Prostate gland (tissue), 2 donors: ENCODE data around the gene ULK2. TPM values are rescaled to one million over a fixed set of nuclear protein-coding genes. Genes with fewer than 3 reads are reported as not detected.

Experiments
- DNase-seq: peaks from one replicate; pipeline ENCODE4 v3.0.0-alpha.2; 2019; ENCODE audit warnings: low spot score
- H3K27ac ChIP-seq, 2 donors: fragments of 200-600 bp; sonication (generic); 2 replicates each; pipeline ENCODE4 v1.5.1; 2017 to 2019
- H3K27me3 ChIP-seq: fragments of 200-600 bp; sonication (generic); replicated peaks from 2 replicates; pipeline ENCODE4 v1.5.1; 2019; ENCODE audit not compliant: insufficient read depth
- H3K36me3 ChIP-seq, 2 donors: fragments of 200-600 bp; sonication (generic); 1 replicate in 1 of 2; 2 replicates in 1 of 2; pipeline versions ENCODE4 v1.5.1 to v1.8.1; 2017 to 2019
- H3K4me1 ChIP-seq: fragments of 200-600 bp; sonication (generic); replicated peaks from 2 replicates; pipeline ENCODE4 v1.5.1; 2019
- H3K4me3 ChIP-seq, 2 donors: fragments of 200-600 bp; sonication (generic); 2 replicates each; pipeline ENCODE4 v1.5.1; 2017 to 2019
- H3K9me3 ChIP-seq: fragments of 200-600 bp; sonication (generic); 2 replicates; pipeline ENCODE4 v1.5.1; 2017
- CTCF ChIP-seq, 4 experiments: fragments of 200-600 bp in 2 of 4; fragments of 450-650 bp in 2 of 4; sonication (generic) in 2 of 4; IDR thresholded peaks; 1 replicate in 3 of 4; 2 replicates in 1 of 4; pipeline ENCODE4 v1.5.1; 2016 to 2019; ENCODE audit warnings: antibody characterized with exemption in 4 of 4, mild to moderate bottlenecking in 2 of 4, moderate library complexity in 2 of 4
- POLR2A ChIP-seq: fragments of 450-650 bp; IDR thresholded peaks from one replicate; pipeline ENCODE4 v1.6.1; 2016; ENCODE audit warnings: antibody characterized with exemption, mild to moderate bottlenecking
- POLR2AphosphoS5 ChIP-seq: sonication (generic); formaldehyde crosslinking; IDR thresholded peaks from one replicate; pipeline ENCODE4 v1.6.1; 2017; ENCODE audit warnings: antibody characterized with exemption
- WGBS: methylation state at CpG from one replicate; pipeline ENCODE4 v1.1.5; 2018; 5-methylcytosine and 5-hydroxymethylcytosine counted together
- intact Hi-C: fragments of 100-400 bp; cut with DNase I; formaldehyde crosslinking; loops from one replicate; pipeline ENCODE4 v1.14.2; 2022
- total RNA-seq, 2 donors: library from RNA; depleted of rRNA; stranded (reverse); fragments of >200 nt; gene quantifications; one replicate each; pipeline ENCODE4 v1.1.0, GENCODE V29; 2016

The ULK2 gene
- total RNA-seq, 2 donors from 2014 or later = 15.9 to 44.4 TPM

- no peak for DNase-seq
- peak overlapping the region in 1 of 2 donors; percentile 40 for H3K27ac ChIP-seq
- peaks cover 10% of the 10 kb centered on the region for H3K4me1 ChIP-seq
- WGBS = 6% methylated on average over 24 of the region's 26 CpGs
- H3K36me3 ChIP-seq = no peaks in the 10 kb centered on the region
- no peaks in the 10 kb centered on the region for H3K27me3 ChIP-seq
- H3K4me3 ChIP-seq = peak overlapping the region; percentile 39 to 53
- H3K9me3 ChIP-seq = no peaks in the 10 kb centered on the region
- intact Hi-C loops = no loop called here
- no peak for TF ChIP-seq POLR2AphosphoS5
- no peak for TF ChIP-seq POLR2A
- no peak for TF ChIP-seq CTCF (IDR thresholded peaks at IDR 0.05)
These were observed 123.2 kb downstream of the ULK2 start for GRCh38 chr17:19744492-19744891.

GRCh38 chr17:19743101-19744100 lies 124.3 kb downstream of the ULK2 start:
- H3K9me3 ChIP-seq = no peaks in the 10 kb centered on the region
- intact Hi-C loops = no loop called here
- no peak overlapping the region for H3K4me3 ChIP-seq
- no peaks in the 10 kb centered on the region for H3K27me3 ChIP-seq
- TF ChIP-seq POLR2AphosphoS5 = no peak
- no peak for TF ChIP-seq POLR2A
- no peak for TF ChIP-seq CTCF (IDR thresholded peaks at IDR 0.05)
- no peak for DNase-seq
- 98% methylated on average over 34 of the region's 34 CpGs for WGBS
- H3K36me3 ChIP-seq = no peaks in the 10 kb centered on the region
- H3K4me1 ChIP-seq = peaks cover 10% of the 10 kb centered on the region
- no peak overlapping the region for H3K27ac ChIP-seq

- intact Hi-C loops = no loop called here
These were observed 125.2 kb downstream of the ULK2 start for GRCh38 chr17:19742495-19742894.

GRCh38 chr17:19741832-19742457 lies 125.8 kb downstream of the ULK2 start:
- Histone ChIP-seq H3K27ac (no peak overlapping the region), H3K36me3 (no peaks in the 10 kb centered on the region), H3K4me1 (peaks cover 10% of the 10 kb centered on the region), H3K27me3 (no peaks in the 10 kb centered on the region), H3K4me3 (no peak overlapping the region), H3K9me3 (no peaks in the 10 kb centered on the region)
- no peak for DNase-seq
- no peak for TF ChIP-seq POLR2A
- TF ChIP-seq POLR2AphosphoS5 = no peak
- TF ChIP-seq CTCF (IDR thresholded peaks at IDR 0.05) = no peak
- 94% methylated on average over 14 of the region's 14 CpGs for WGBS
- intact Hi-C loops = no loop called here

More at GRCh38 chr17:19742495-19742894, 125.2 kb downstream of the ULK2 start:
- 89% methylated on average over 8 of the region's 10 CpGs for WGBS
- Histone ChIP-seq H3K27ac (no peak overlapping the region), H3K9me3 (no peaks in the 10 kb centered on the region), H3K27me3 (no peaks in the 10 kb centered on the region), H3K4me3 (no peak overlapping the region), H3K4me1 (peaks cover 10% of the 10 kb centered on the region), H3K36me3 (no peaks in the 10 kb centered on the region)
- no peak for TF ChIP-seq POLR2A
- DNase-seq = no peak

GRCh38 chr17:19740933-19741332 lies 126.8 kb downstream of the ULK2 start:
- 85% methylated on average over 7 of the region's 7 CpGs for WGBS

More at GRCh38 chr17:19740933-19741332, 126.8 kb downstream of the ULK2 start:
- no peak overlapping the region for H3K27ac ChIP-seq
- no peak for DNase-seq
- H3K4me3 ChIP-seq = no peak overlapping the region
- H3K36me3 ChIP-seq = no peaks in the 10 kb centered on the region
- intact Hi-C loops = no loop called here
- H3K9me3 ChIP-seq = no peaks in the 10 kb centered on the region
- TF ChIP-seq CTCF (IDR thresholded peaks at IDR 0.05) = no peak
- no peak for TF ChIP-seq POLR2A
- TF ChIP-seq POLR2AphosphoS5 = no peak
- H3K27me3 ChIP-seq = no peaks in the 10 kb centered on the region
- H3K4me1 ChIP-seq = peaks cover 10% of the 10 kb centered on the region
